GM19025 (cell line): ENCODE results near the gene RNF182.
"Not testable (repeated sequence)": the region's sequence is repeated elsewhere in the genome, so short reads cannot be mapped to it uniquely, and the experiment has no call there.

Source experiments
- ATAC-seq: cut with Tn5 transposase; IDR thresholded peaks from one replicate; pipeline ENCODE4 v1.9.1; 2021; ENCODE audit warnings: mild to moderate bottlenecking, low read depth, moderate library complexity; ENCODE audit not compliant: unreplicated experiment

RNF182 gene

GRCh38 chr6:13952101-13952500 is 27.3 kb downstream of the RNF182 start:
- ATAC-seq, result no peak

- ATAC-seq, result no peak
Observed at GRCh38 chr6:13953061-13953705, 28.4 kb downstream of the RNF182 start.

GRCh38 chr6:13965582-13966127 is 40.9 kb downstream of the RNF182 start:
- no peak for ATAC-seq

GRCh38 chr6:13971303-13971702 is 46.6 kb downstream of the RNF182 start:
- ATAC-seq, result no peak

GRCh38 chr6:13972602-13973001 is 47.9 kb downstream of the RNF182 start:
- ATAC-seq, result not testable (repeated sequence)

GRCh38 chr6:13973422-13973821 is 48.7 kb downstream of the RNF182 start:
- not testable (repeated sequence) for ATAC-seq

- ATAC-seq, result no peak
Observed at GRCh38 chr6:13978102-13978640, 53.4 kb downstream of the RNF182 start.

GRCh38 chr6:13978787-13979186 is 54.0 kb downstream of the RNF182 start:
- ATAC-seq, result no peak

- ATAC-seq, result no peak
Observed at GRCh38 chr6:13979284-13980171, 54.8 kb downstream of the RNF182 start.

- no peak for ATAC-seq
Observed at GRCh38 chr6:13980534-13980933, 55.8 kb downstream of the RNF182 start.

GRCh38 chr6:13985663-13986325 is 61.0 kb downstream of the RNF182 start:
- no peak for ATAC-seq

- ATAC-seq, result no peak
Observed at GRCh38 chr6:13986700-13987399, 62.1 kb downstream of the RNF182 start.

- ATAC-seq, result no peak
Observed at GRCh38 chr6:13987400-13987865, 62.7 kb downstream of the RNF182 start.

- ATAC-seq, result no peak
Observed at GRCh38 chr6:13988049-13988738, 63.4 kb downstream of the RNF182 start.

- ATAC-seq, result no peak
Observed at GRCh38 chr6:13988908-13989307, 64.2 kb downstream of the RNF182 start.

GRCh38 chr6:13989496-13990144 is 64.9 kb downstream of the RNF182 start:
- ATAC-seq, result no peak

GRCh38 chr6:13990796-13991195 is 66.0 kb downstream of the RNF182 start:
- no peak for ATAC-seq

GRCh38 chr6:13991393-13991792 is 66.6 kb downstream of the RNF182 start:
- no peak for ATAC-seq
